SK-N-SH (cell line): ENCODE measurements around the gene KIF2A.

ENCODE experiments used
- EP300 ChIP-seq, 2 experiments: IDR thresholded peaks; 2 replicates each; pipeline versions ENCODE4 v1.4.0 to v1.6.1; 2012; ENCODE audit warnings: borderline replicate concordance in 1 of 2, low read depth in 1 of 2, low read length in 1 of 2
- REST ChIP-seq: IDR thresholded peaks from 2 replicates; pipeline ENCODE4 v1.6.1; 2012; ENCODE audit warnings: mild to moderate bottlenecking, low read depth, low read length, moderate library complexity
- RFX5 ChIP-seq: IDR thresholded peaks from 2 replicates; pipeline ENCODE4 v1.6.1; 2012; ENCODE audit warnings: mild to moderate bottlenecking, improper control_type of control experiment, low read length
- TF ChIP-seq, protein P1 (sequence below): fragments of 200-600 bp; sonication (generic); IDR thresholded peaks from 2 replicates; pipeline ENCODE4 v1.6.1; 2017; ENCODE audit warnings: antibody characterized with exemption, mild to moderate bottlenecking, moderate library complexity

DNA sequence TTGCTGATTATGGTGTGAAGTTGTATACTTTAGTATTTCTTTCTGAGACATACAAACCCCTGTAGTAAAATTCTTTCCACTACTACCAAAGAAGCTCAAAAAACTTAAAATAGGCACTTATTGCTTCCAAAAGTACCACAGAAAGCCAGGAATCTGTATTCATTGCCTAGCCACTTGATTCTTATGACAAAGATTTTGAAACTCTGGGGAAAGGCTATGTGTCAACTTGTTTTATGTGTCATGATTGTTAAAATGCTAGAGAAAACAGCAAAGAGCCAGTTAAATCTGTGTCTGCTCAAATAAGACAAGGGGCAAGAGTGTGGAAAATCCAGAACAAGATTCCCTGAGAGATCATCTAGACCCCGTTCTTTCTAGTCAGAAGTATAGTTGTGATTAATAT lies 6.0 kb downstream of the KIF2A start:
- TF ChIP-seq, protein P1, sequence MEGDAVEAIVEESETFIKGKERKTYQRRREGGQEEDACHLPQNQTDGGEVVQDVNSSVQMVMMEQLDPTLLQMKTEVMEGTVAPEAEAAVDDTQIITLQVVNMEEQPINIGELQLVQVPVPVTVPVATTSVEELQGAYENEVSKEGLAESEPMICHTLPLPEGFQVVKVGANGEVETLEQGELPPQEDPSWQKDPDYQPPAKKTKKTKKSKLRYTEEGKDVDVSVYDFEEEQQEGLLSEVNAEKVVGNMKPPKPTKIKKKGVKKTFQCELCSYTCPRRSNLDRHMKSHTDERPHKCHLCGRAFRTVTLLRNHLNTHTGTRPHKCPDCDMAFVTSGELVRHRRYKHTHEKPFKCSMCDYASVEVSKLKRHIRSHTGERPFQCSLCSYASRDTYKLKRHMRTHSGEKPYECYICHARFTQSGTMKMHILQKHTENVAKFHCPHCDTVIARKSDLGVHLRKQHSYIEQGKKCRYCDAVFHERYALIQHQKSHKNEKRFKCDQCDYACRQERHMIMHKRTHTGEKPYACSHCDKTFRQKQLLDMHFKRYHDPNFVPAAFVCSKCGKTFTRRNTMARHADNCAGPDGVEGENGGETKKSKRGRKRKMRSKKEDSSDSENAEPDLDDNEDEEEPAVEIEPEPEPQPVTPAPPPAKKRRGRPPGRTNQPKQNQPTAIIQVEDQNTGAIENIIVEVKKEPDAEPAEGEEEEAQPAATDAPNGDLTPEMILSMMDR, result no peak
- TF ChIP-seq REST (no peak), EP300 (IDR thresholded peaks at IDR 0.05; ENCODE audit: borderline replicate concordance in 1 of 2, low read depth in 1 of 2, low read length in 1 of 2) (no peak), RFX5 (no peak)
